ENCODE results near the gene ASIC5. TPM values are rescaled to one million over a fixed set of nuclear protein-coding genes. Genes with fewer than 3 reads are reported as not detected.
A peak's percentile ranks its signal among the peaks of the same experiment; 100 is the strongest.

ASIC5 gene
- total RNA-seq, 4 donors from 2014 or later: not detected

GRCh38 chr4:155807021-155807420, 59.1 kb downstream of the ASIC5 start:
- Histone ChIP-seq H3K4me1 (no peaks in the 10 kb centered on the region), H3K36me3 (no peaks in the 10 kb centered on the region), H3K27ac (peak overlapping the region in 1 of 4 donors; percentile 23), H3K4me3 (no peak overlapping the region), H3K9me3 (no peaks in the 10 kb centered on the region), H3K27me3 (no peaks in the 10 kb centered on the region)
- TF ChIP-seq POLR2A (IDR thresholded peaks at IDR 0.05): no peak
- TF ChIP-seq CTCF (IDR thresholded peaks at IDR 0.05): no peak
- no peak for DNase-seq
- intact Hi-C loops (cut with DNase I): loop anchor here (5.0 kb wide), 1 partner anchor 145 kb away; the partner anchor contains the start of gene CTSO
- 45 to 64% methylated on average over 1 of the region's 1 CpG for WGBS, 2 donors

- intact Hi-C loops (cut with DNase I): loop anchor here (5.0 kb wide), 1 partner anchor 147 kb away; the partner anchor contains the start of gene CTSO
- no peaks in the 10 kb centered on the region for H3K9me3 ChIP-seq
- WGBS, 2 donors: 84 to 86% methylated on average over 1 of the region's 1 CpG
- no peak overlapping the region for H3K27ac ChIP-seq
- TF ChIP-seq CTCF (IDR thresholded peaks at IDR 0.05): no peak
- TF ChIP-seq POLR2A (IDR thresholded peaks at IDR 0.05): no peak
- H3K4me1 ChIP-seq: no peaks in the 10 kb centered on the region
- no peaks in the 10 kb centered on the region for H3K36me3 ChIP-seq
- H3K27me3 ChIP-seq: no peaks in the 10 kb centered on the region
- DNase-seq: no peak
- no peak overlapping the region for H3K4me3 ChIP-seq
Measured at GRCh38 chr4:155805016-155805415, 61.1 kb downstream of the ASIC5 start.

- H3K27ac ChIP-seq: peak overlapping the region in 2 of 4 donors; percentile 2 to 45
- TF ChIP-seq POLR2A (IDR thresholded peaks at IDR 0.05): no peak
- no peak for TF ChIP-seq CTCF (IDR thresholded peaks at IDR 0.05)
- no peaks in the 10 kb centered on the region for H3K27me3 ChIP-seq
- no peak overlapping the region for H3K4me3 ChIP-seq
- intact Hi-C loops (cut with DNase I): no loop called here
- DNase-seq: no peak
- WGBS, 2 donors: 74 to 76% methylated on average over 9 of the region's 9 CpGs
- no peaks in the 10 kb centered on the region for H3K4me1 ChIP-seq
- H3K9me3 ChIP-seq: no peaks in the 10 kb centered on the region
- H3K36me3 ChIP-seq: no peaks in the 10 kb centered on the region
Measured at GRCh38 chr4:155802190-155802959, 63.7 kb downstream of the ASIC5 start.

GRCh38 chr4:155800685-155801343, 65.3 kb downstream of the ASIC5 start:
- no peak for DNase-seq
- WGBS, 2 donors: 74 to 75% methylated on average over 7 of the region's 7 CpGs
- no peak overlapping the region for H3K27ac ChIP-seq
- no peak for TF ChIP-seq POLR2A (IDR thresholded peaks at IDR 0.05)
- H3K4me3 ChIP-seq: no peak overlapping the region
- intact Hi-C loops (cut with DNase I): no loop called here
- H3K9me3 ChIP-seq: no peaks in the 10 kb centered on the region
- no peaks in the 10 kb centered on the region for H3K27me3 ChIP-seq
- H3K36me3 ChIP-seq: no peaks in the 10 kb centered on the region
- H3K4me1 ChIP-seq: no peaks in the 10 kb centered on the region

- no peak for TF ChIP-seq CTCF (IDR thresholded peaks at IDR 0.05)
- TF ChIP-seq POLR2A (IDR thresholded peaks at IDR 0.05): no peak
- H3K4me3 ChIP-seq: no peak overlapping the region
- 78 to 82% methylated on average over 8 of the region's 8 CpGs for WGBS, 2 donors
- H3K27ac ChIP-seq: no peak overlapping the region
- intact Hi-C loops (cut with DNase I): no loop called here
- no peaks in the 10 kb centered on the region for H3K36me3 ChIP-seq
- H3K27me3 ChIP-seq: no peaks in the 10 kb centered on the region
- no peaks in the 10 kb centered on the region for H3K4me1 ChIP-seq
- H3K9me3 ChIP-seq: no peaks in the 10 kb centered on the region
- no peak for DNase-seq
Measured at GRCh38 chr4:155799794-155800123, 66.3 kb downstream of the ASIC5 start.

All from esophagus squamous epithelium (tissue), 5 donors.